ENCODE measurements around the gene PDIA3. TPM values are rescaled to one million over a fixed set of nuclear protein-coding genes. Genes with fewer than 3 reads are reported as not detected.
A peak's percentile ranks its signal among the peaks of the same experiment; 100 is the strongest.

The PDIA3 gene
- total and polyA plus RNA-seq, 2 of the 13 experiments (the other 11 are each of a cell fraction or from before 2014, with no cell fraction given) = 238 to 433 TPM

- TF ChIP-seq ZNF598 (CRISPR knock-in tag; IDR thresholded peaks at IDR 0.05; ENCODE audit: borderline replicate concordance) (no peak), ZSCAN12 (CRISPR knock-in tag; IDR thresholded peaks at IDR 0.05) (no peak), ARID5B (CRISPR knock-in tag; IDR thresholded peaks at IDR 0.05) (no peak; the same call in 1 of the 2 replicates), AGO2 (optimal IDR thresholded peaks at IDR 0.05; ENCODE audit: low read depth, low read length) (peak; percentile 92), LBX2 (CRISPR knock-in tag; IDR thresholded peaks at IDR 0.05; ENCODE audit: borderline replicate concordance) (peak; percentile 77; the same call in 1 of the 2 replicates), EZH2 (conservative IDR thresholded peaks at IDR 0.05; ENCODE audit: low read depth, low read length) (no peak), MLX (CRISPR knock-in tag; IDR thresholded peaks at IDR 0.05) (no peak), ZBTB1 (CRISPR knock-in tag; IDR thresholded peaks at IDR 0.05; ENCODE audit: borderline replicate concordance) (no peak), ZBTB7A (CRISPR knock-in tag; IDR thresholded peaks at IDR 0.05) (peak; percentile 45; the same call in 1 of the 2 replicates), RAD21 (CRISPR knock-in tag; IDR thresholded peaks at IDR 0.05) (peak; percentile 4; the same call in 1 of the 2 replicates), SMYD3 (CRISPR knock-in tag; IDR thresholded peaks at IDR 0.05) (no peak), ARNT2 (CRISPR knock-in tag; IDR thresholded peaks at IDR 0.05; ENCODE audit: low read depth) (peak; percentile 90), ZFP91 (CRISPR knock-in tag; IDR thresholded peaks at IDR 0.05; ENCODE audit: borderline replicate concordance) (peak; percentile 88)
- TF ChIP-seq, protein P1, sequence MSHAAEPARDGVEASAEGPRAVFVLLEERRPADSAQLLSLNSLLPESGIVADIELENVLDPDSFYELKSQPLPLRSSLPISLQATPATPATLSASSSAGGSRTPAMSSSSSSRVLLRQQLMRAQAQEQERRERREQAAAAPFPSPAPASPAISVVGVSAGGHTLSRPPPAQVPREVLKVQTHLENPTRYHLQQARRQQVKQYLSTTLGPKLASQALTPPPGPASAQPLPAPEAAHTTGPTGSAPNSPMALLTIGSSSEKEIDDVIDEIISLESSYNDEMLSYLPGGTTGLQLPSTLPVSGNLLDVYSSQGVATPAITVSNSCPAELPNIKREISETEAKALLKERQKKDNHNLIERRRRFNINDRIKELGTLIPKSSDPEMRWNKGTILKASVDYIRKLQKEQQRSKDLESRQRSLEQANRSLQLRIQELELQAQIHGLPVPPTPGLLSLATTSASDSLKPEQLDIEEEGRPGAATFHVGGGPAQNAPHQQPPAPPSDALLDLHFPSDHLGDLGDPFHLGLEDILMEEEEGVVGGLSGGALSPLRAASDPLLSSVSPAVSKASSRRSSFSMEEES (CRISPR knock-in tag; IDR thresholded peaks at IDR 0.05) = 0 out of 2 replicates have a peak, but pooled peaks have one; percentile 37
- TF ChIP-seq, protein P2, sequence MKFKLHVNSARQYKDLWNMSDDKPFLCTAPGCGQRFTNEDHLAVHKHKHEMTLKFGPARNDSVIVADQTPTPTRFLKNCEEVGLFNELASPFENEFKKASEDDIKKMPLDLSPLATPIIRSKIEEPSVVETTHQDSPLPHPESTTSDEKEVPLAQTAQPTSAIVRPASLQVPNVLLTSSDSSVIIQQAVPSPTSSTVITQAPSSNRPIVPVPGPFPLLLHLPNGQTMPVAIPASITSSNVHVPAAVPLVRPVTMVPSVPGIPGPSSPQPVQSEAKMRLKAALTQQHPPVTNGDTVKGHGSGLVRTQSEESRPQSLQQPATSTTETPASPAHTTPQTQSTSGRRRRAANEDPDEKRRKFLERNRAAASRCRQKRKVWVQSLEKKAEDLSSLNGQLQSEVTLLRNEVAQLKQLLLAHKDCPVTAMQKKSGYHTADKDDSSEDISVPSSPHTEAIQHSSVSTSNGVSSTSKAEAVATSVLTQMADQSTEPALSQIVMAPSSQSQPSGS (CRISPR knock-in tag; IDR thresholded peaks at IDR 0.05) = 0 out of 2 replicates have a peak, but pooled peaks have one; percentile 14
Measured at GRCh38 chr15:43800286-43801141, 54.3 kb downstream of the PDIA3 start, which contains the start of gene HYPK (continued).

All from HepG2 (cell line).